GM23338 (cell line): Measurements from ENCODE around the gene F13A1. TPM values are rescaled to one million over a fixed set of nuclear protein-coding genes. Genes with fewer than 3 reads are reported as not detected.

ENCODE experiments used
- ATAC-seq: fragments of 200-7000 bp; cut with Tn5 transposase; 3 replicates; pipeline ENCODE4 v1.9.1; 2020
- DNase-seq: peaks from one replicate; pipeline ENCODE4 v3.0.0-alpha.2; 2015; ENCODE audit warnings: low spot score
- H2AFZ ChIP-seq: fragments of 200-600 bp; sonication (generic); 2 replicates; pipeline ENCODE4 v1.8.0; 2016; ENCODE audit warnings: antibody characterized with exemption, mild to moderate bottlenecking, moderate library complexity
- H3F3A ChIP-seq: fragments of 200-600 bp; sonication (generic); replicated peaks from 2 replicates; pipeline ENCODE4 v1.8.0; 2017; ENCODE audit warnings: antibody characterized with exemption, mixed run types, low read depth
- H3K27ac ChIP-seq: fragments of 200-600 bp; sonication (generic); 2 replicates; pipeline ENCODE4 v1.6.1; 2016; ENCODE audit warnings: low read depth
- H3K27me3 ChIP-seq: fragments of 200-600 bp; sonication (generic); 2 replicates; pipeline ENCODE4 v1.8.0; 2016; ENCODE audit warnings: mild to moderate bottlenecking, mixed run types, moderate library complexity; ENCODE audit not compliant: insufficient read depth
- H3K36me3 ChIP-seq: fragments of 200-600 bp; sonication (generic); 2 replicates; pipeline ENCODE4 v1.8.0; 2016; ENCODE audit warnings: mild to moderate bottlenecking; ENCODE audit not compliant: insufficient read depth
- H3K4me1 ChIP-seq: fragments of 200-600 bp; sonication (generic); 2 replicates; pipeline ENCODE4 v1.8.0; 2016; ENCODE audit warnings: mild to moderate bottlenecking, moderate library complexity; ENCODE audit not compliant: insufficient read depth
- H3K4me2 ChIP-seq: fragments of 200-600 bp; sonication (generic); 2 replicates; pipeline ENCODE4 v1.7.1; 2017; ENCODE audit warnings: mixed run types
- H3K4me3 ChIP-seq: fragments of 200-600 bp; sonication (generic); 2 replicates; pipeline ENCODE4 v1.6.1; 2016; ENCODE audit warnings: mixed run types
- H3K79me2 ChIP-seq: fragments of 200-600 bp; sonication (generic); replicated peaks from 2 replicates; pipeline ENCODE4 v1.8.0; 2017; ENCODE audit warnings: mild to moderate bottlenecking; ENCODE audit not compliant: insufficient read depth
- H3K9me2 ChIP-seq: fragments of 200-600 bp; sonication (generic); 2 replicates; pipeline ENCODE4 v1.8.0; 2017; ENCODE audit not compliant: insufficient read depth
- H4K20me1 ChIP-seq: fragments of 200-600 bp; sonication (generic); replicated peaks from 2 replicates; pipeline ENCODE4 v1.8.0; 2017; ENCODE audit warnings: mild to moderate bottlenecking; ENCODE audit not compliant: insufficient read depth
- H3K27ac Mint-ChIP-seq: 2 replicates; pipeline ENCODE4 v1.8.0; 2020; ENCODE audit warnings: inconsistent platforms, mild to moderate bottlenecking, moderate library complexity, mixed read lengths
- H3K27me3 Mint-ChIP-seq: 3 replicates; pipeline ENCODE4 v1.8.0; 2022; ENCODE audit warnings: low read depth, mild to moderate bottlenecking, moderate library complexity, mixed read lengths, inconsistent platforms; ENCODE audit not compliant: insufficient read depth, poor library complexity
- H3K36me3 Mint-ChIP-seq: 3 replicates; pipeline ENCODE4 v1.8.0; 2021; ENCODE audit warnings: low read depth, mild to moderate bottlenecking, inconsistent platforms, moderate library complexity, mixed read lengths
- H3K4me1 Mint-ChIP-seq: 3 replicates; pipeline ENCODE4 v1.8.0; 2020; ENCODE audit warnings: mild to moderate bottlenecking, inconsistent platforms, mixed read lengths
- H3K4me3 Mint-ChIP-seq: 3 replicates; pipeline ENCODE4 v1.8.0; 2021; ENCODE audit warnings: moderate library complexity, mild to moderate bottlenecking, inconsistent platforms, mixed read lengths
- H3K9me3 Mint-ChIP-seq: 3 replicates; pipeline ENCODE4 v1.8.0; 2020; ENCODE audit warnings: moderate library complexity, mild to moderate bottlenecking, inconsistent platforms, mixed read lengths
- CREB1 ChIP-seq: fragments of 250-450 bp; sonication (Bioruptor Pico); IDR thresholded peaks from 2 replicates; pipeline ENCODE4 v1.5.0; 2020; ENCODE audit warnings: low read depth, mild to moderate bottlenecking, moderate library complexity
- CTCF ChIP-seq, 2 experiments: fragments of 200-600 bp in 1 of 2; sonication (generic) in 1 of 2; conservative IDR thresholded peaks; 2 replicates each; pipeline versions ENCODE4 v1.5.1 to v1.6.1; 2016 to 2017; ENCODE audit warnings: antibody characterized with exemption in 2 of 2, low read depth in 2 of 2, mild to moderate bottlenecking in 2 of 2, moderate library complexity in 1 of 2
- ETS1 ChIP-seq: IDR thresholded peaks from 2 replicates; pipeline ENCODE4 v1.6.1; 2016; ENCODE audit warnings: antibody characterized with exemption
- EZH2 ChIP-seq: fragments of 200-600 bp; sonication (generic); IDR thresholded peaks from one replicate; pipeline ENCODE4 v1.8.0; 2017; ENCODE audit warnings: antibody characterized with exemption, mild to moderate bottlenecking, low read depth; ENCODE audit not compliant: unreplicated experiment
- EZH2phosphoT487 ChIP-seq: fragments of 200-600 bp; sonication (generic); IDR thresholded peaks from one replicate; pipeline ENCODE4 v1.8.1; 2018; ENCODE audit warnings: antibody characterized with exemption; ENCODE audit not compliant: unreplicated experiment
- JUNB ChIP-seq: IDR thresholded peaks from one replicate; pipeline ENCODE4 v1.6.1; 2016; ENCODE audit warnings: antibody characterized with exemption; ENCODE audit not compliant: unreplicated experiment
- NANOG ChIP-seq: IDR thresholded peaks from 2 replicates; pipeline ENCODE4 v1.6.1; 2016; ENCODE audit warnings: antibody characterized with exemption, borderline replicate concordance
- POLR2AphosphoS5 ChIP-seq: IDR thresholded peaks from 2 replicates; pipeline ENCODE4 v1.6.1; 2016; ENCODE audit warnings: antibody characterized with exemption, low read depth
- REST ChIP-seq: IDR thresholded peaks from one replicate; pipeline ENCODE4 v1.6.1; 2018; ENCODE audit warnings: antibody characterized with exemption; ENCODE audit not compliant: unreplicated experiment
- STAT1 ChIP-seq: IDR thresholded peaks from one replicate; pipeline ENCODE4 v1.6.1; 2016; ENCODE audit warnings: antibody characterized with exemption; ENCODE audit not compliant: unreplicated experiment
- ZNF114 ChIP-seq: fragments of 250-450 bp; sonication (Bioruptor Pico); IDR thresholded peaks from 2 replicates; pipeline ENCODE4 v1.5.0; 2020; ENCODE audit warnings: mild to moderate bottlenecking, moderate library complexity
- ZNF331 ChIP-seq: fragments of 250-450 bp; sonication (Bioruptor Pico); IDR thresholded peaks from 2 replicates; pipeline ENCODE4 v1.5.0; 2020; ENCODE audit warnings: low read depth, mild to moderate bottlenecking, moderate library complexity
- ZNF462 ChIP-seq: fragments of 250-450 bp; sonication (Bioruptor Pico); IDR thresholded peaks from 2 replicates; pipeline ENCODE4 v1.5.0; 2020; ENCODE audit warnings: mild to moderate bottlenecking, moderate library complexity
- polyA plus RNA-seq: library from polyadenylated mRNA; unstranded; fragments of >200 nt; fragmentation: Nextera tagmentation; extraction: Ambion mirVana; gene quantifications from 2 replicates; pipeline ENCODE4 v1.2.1, GENCODE V29; 2016
- total RNA-seq: library from RNA; depleted of rRNA; stranded (reverse); fragments of >200 nt; shearing (Covaris generic); gene quantifications from 2 replicates; pipeline ENCODE4 v1.2.3, GENCODE V29; 2014

The F13A1 gene
- total and polyA plus RNA-seq, 2 experiments from 2014 or later: 0.31 to 0.32 TPM

DNA sequence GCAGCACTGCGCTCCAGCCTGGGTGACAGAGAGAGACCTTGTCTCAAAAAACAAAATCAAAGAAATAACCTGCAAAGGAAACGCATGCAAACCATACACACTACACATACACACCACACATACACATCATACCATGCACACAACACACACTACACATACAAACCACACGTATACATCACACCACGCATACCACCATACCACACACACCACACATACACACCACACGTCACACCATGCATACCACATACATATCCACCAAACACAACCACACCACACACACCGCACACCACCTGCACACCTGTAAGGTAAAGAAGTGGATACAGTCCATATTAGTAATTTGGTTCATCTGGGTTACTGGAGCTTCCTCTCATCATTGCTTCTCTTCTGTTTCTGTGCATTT, 32.3 kb upstream of the F13A1 start:
- Histone ChIP-seq H2AFZ (no peak overlapping the region), H3K4me2 (no peak overlapping the region), H3K27me3 (no peaks in the 10 kb centered on the region), H3K4me1 (no peaks in the 10 kb centered on the region), H3K79me2 (no peaks in the 10 kb centered on the region), H3K36me3 (no peaks in the 10 kb centered on the region), H3F3A (no peaks in the 10 kb centered on the region), H3K9me2 (no peaks in the 10 kb centered on the region), H3K4me3 (no peak overlapping the region), H4K20me1 (no peaks in the 10 kb centered on the region), H3K27ac (no peak overlapping the region)
- TF ChIP-seq NANOG (no peak), ETS1 (no peak), JUNB (no peak), EZH2 (no peak), ZNF114 (CRISPR knock-in tag) (no peak), CTCF (conservative IDR thresholded peaks at IDR 0.05; ENCODE audit: low read depth in 2 of 2) (no peak), EZH2phosphoT487 (no peak), REST (no peak), POLR2AphosphoS5 (no peak), ZNF462 (no peak), STAT1 (no peak), ZNF331 (no peak), CREB1 (CRISPR knock-in tag) (no peak)
- Mint-ChIP-seq H3K9me3 (no peaks in the 10 kb centered on the region; the same call in 2 of the 3 replicates), H3K4me3 (no peak overlapping the region), H3K4me1 (peaks cover 7% of the 10 kb centered on the region; the same call in 2 of the 3 replicates), H3K27me3 (no peaks in the 10 kb centered on the region), H3K27ac (no peak overlapping the region), H3K36me3 (no peaks in the 10 kb centered on the region)
- ATAC-seq (no peak), DNase-seq (no peak)
